Measurements from ENCODE around the gene ARFGAP3. TPM values are rescaled to one million over a fixed set of nuclear protein-coding genes. Genes with fewer than 3 reads are reported as not detected.

ARFGAP3 gene
- total RNA-seq, 4 donors from 2014 or later: 38.4 to 86.9 (median 47.5) TPM

- H3K36me3 ChIP-seq: no peaks in the 10 kb centered on the region
Measured at GRCh38 chr22:42805998-42806830, 50.9 kb downstream of the ARFGAP3 start.

DNA sequence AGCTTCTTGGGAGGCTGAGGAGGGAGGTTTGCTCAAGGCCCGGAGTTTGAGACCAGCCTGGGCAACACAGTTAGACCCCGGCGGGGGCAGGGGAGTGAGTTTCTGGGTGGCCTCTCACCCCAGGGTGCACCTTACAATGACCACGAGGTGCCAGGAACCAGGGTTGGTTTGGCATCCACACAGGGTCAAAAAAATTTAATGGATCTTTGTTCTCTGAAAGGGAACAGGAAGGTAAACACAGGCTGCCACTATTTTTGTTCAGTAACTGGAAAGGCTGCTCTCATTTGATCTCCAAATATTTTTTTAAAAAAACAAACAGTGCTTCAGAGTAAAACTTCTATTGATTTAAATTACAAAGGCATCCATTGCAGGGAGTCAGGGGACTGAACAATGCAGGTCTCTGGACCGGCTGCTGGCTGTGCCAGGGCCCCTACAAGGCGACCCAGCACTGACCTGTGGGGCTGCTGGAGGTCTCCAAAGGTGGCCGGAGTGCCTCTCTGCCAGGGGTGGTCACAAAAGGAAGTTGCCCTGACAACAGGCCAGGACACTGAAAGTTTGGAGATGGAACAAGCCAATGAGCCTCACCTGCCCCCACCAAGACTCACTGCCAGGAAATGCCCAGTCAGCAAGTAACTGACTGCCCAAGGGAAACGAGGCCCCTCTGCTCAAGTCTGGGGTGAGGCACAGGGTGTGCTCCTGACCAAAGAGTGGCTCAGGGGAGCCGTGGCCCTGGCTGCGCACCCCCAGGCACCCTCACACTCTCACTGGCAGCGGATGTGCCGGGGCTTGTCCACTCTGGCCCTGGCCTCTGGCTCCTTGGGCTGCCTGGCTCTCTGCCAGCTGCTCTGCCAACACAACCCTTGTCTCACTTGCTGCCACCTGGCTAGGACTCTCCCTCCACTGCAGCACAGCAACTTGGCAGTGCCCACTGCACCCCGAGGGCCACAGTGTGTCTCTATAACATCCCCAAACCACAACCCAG, 51.8 kb downstream of the ARFGAP3 start:
- H3K9me3 ChIP-seq: no peaks in the 10 kb centered on the region
- TF ChIP-seq, protein P1, sequence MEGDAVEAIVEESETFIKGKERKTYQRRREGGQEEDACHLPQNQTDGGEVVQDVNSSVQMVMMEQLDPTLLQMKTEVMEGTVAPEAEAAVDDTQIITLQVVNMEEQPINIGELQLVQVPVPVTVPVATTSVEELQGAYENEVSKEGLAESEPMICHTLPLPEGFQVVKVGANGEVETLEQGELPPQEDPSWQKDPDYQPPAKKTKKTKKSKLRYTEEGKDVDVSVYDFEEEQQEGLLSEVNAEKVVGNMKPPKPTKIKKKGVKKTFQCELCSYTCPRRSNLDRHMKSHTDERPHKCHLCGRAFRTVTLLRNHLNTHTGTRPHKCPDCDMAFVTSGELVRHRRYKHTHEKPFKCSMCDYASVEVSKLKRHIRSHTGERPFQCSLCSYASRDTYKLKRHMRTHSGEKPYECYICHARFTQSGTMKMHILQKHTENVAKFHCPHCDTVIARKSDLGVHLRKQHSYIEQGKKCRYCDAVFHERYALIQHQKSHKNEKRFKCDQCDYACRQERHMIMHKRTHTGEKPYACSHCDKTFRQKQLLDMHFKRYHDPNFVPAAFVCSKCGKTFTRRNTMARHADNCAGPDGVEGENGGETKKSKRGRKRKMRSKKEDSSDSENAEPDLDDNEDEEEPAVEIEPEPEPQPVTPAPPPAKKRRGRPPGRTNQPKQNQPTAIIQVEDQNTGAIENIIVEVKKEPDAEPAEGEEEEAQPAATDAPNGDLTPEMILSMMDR (IDR thresholded peaks at IDR 0.05): no peak
- TF ChIP-seq POLR2A (IDR thresholded peaks at IDR 0.05): no peak
- no peaks in the 10 kb centered on the region for H3K4me1 ChIP-seq
- intact Hi-C loops (cut with DNase I; ENCODE audit: low total_unique reads): loop anchor here (10.0 kb wide), 1 partner anchor 61 kb away; no protein-coding TSS in a partner anchor
- H3K27ac ChIP-seq: peak overlapping the region; percentile 63 to 72
- no peaks in the 10 kb centered on the region for H3K27me3 ChIP-seq
- peak in 1 of 2 donors; percentile 57 for DNase-seq
- no peaks in the 10 kb centered on the region for H3K36me3 ChIP-seq
- H3K4me3 ChIP-seq: no peak overlapping the region

More at GRCh38 chr22:42805998-42806830, 50.9 kb downstream of the ARFGAP3 start:
- H3K4me1 ChIP-seq: no peaks in the 10 kb centered on the region
- intact Hi-C loops (cut with DNase I; ENCODE audit: low total_unique reads): loop anchor here (10.0 kb wide), 1 partner anchor 61 kb away; no protein-coding TSS in a partner anchor
- no peaks in the 10 kb centered on the region for H3K27me3 ChIP-seq
- DNase-seq: no peak
- peak overlapping the region; percentile 63 to 72 for H3K27ac ChIP-seq
- H3K9me3 ChIP-seq: no peaks in the 10 kb centered on the region
- no peak overlapping the region for H3K4me3 ChIP-seq
- TF ChIP-seq POLR2A (IDR thresholded peaks at IDR 0.05): no peak
- TF ChIP-seq, protein P1 (IDR thresholded peaks at IDR 0.05): no peak

- no peak for DNase-seq
- peak overlapping the region in 1 of 2 donors; percentile 62 for H3K27ac ChIP-seq
- H3K27me3 ChIP-seq: no peaks in the 10 kb centered on the region
- no peaks in the 10 kb centered on the region for H3K4me1 ChIP-seq
- intact Hi-C loops (cut with DNase I; ENCODE audit: low total_unique reads): loop anchor here (10.0 kb wide), 1 partner anchor 59 kb away; no protein-coding TSS in a partner anchor
- no peak overlapping the region for H3K4me3 ChIP-seq
- H3K36me3 ChIP-seq: no peaks in the 10 kb centered on the region
- no peaks in the 10 kb centered on the region for H3K9me3 ChIP-seq
- TF ChIP-seq POLR2A (IDR thresholded peaks at IDR 0.05): no peak
- TF ChIP-seq, protein P1 (IDR thresholded peaks at IDR 0.05): no peak
Measured at GRCh38 chr22:42803389-42803788, 53.7 kb downstream of the ARFGAP3 start.

- H3K4me1 ChIP-seq: no peaks in the 10 kb centered on the region
- DNase-seq: no peak
- no peak overlapping the region for H3K4me3 ChIP-seq
- intact Hi-C loops (cut with DNase I; ENCODE audit: low total_unique reads): loop anchor here (10.0 kb wide), 1 partner anchor 57 kb away; no protein-coding TSS in a partner anchor
- TF ChIP-seq, protein P1 (IDR thresholded peaks at IDR 0.05): no peak
- no peak for TF ChIP-seq POLR2A (IDR thresholded peaks at IDR 0.05)
- H3K27ac ChIP-seq: no peak overlapping the region
- no peaks in the 10 kb centered on the region for H3K36me3 ChIP-seq
- no peaks in the 10 kb centered on the region for H3K9me3 ChIP-seq
- H3K27me3 ChIP-seq: no peaks in the 10 kb centered on the region
Measured at GRCh38 chr22:42801252-42802080, 55.6 kb downstream of the ARFGAP3 start.
